Body of pancreas (tissue), 4 donors: Measurements from ENCODE around the gene LBR.

ENCODE experiments used
- CTCF ChIP-seq, 7 experiments: fragments of 450-650 bp in 4 of 7; fragments of 200-600 bp in 3 of 7; sonication (generic) in 3 of 7; IDR thresholded peaks; one replicate each; pipeline ENCODE4 v1.5.1; 2016 to 2019; ENCODE audit warnings: antibody characterized with exemption in 7 of 7
- POLR2A ChIP-seq, 3 donors: fragments of 450-650 bp; IDR thresholded peaks; one replicate each; pipeline ENCODE4 v1.6.1; 2016; ENCODE audit warnings: antibody characterized with exemption in 3 of 3, mild to moderate bottlenecking in 2 of 3

- TF ChIP-seq CTCF (IDR thresholded peaks at IDR 0.05) (no peak), POLR2A (IDR thresholded peaks at IDR 0.05) (no peak)
Measured at GRCh38 chr1:225418598-225418997, 9.2 kb downstream of the LBR start.
